HG03571 (cell line): ENCODE results near the gene PFKFB4.

Experiments used
- ATAC-seq: cut with Tn5 transposase; IDR thresholded peaks from one replicate; pipeline ENCODE4 v1.9.1; 2021; ENCODE audit not compliant: unreplicated experiment

The PFKFB4 gene

DNA sequence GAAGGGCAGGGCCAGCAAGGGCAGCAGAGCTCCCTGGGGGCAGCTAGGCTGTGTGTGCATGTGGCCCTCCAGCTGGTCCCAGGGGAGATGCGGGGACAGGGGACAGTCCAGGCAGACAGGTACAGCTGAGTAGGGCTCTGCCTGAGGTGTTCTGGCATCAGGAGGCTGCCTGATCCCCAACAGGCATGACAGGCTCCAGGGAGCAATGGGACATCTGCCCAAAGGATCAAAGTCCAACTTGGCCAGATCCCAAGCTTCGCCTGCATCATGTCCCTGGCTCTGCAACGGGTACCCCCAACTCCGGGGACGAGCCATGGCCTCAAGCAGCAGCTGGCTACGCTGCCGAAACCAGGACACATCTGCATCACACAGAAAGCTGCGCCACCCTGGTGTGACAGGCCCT is 88.3 kb downstream of the PFKFB4 start:
- ATAC-seq: no peak
